ENCODE data around the gene FLOT2.
"Not testable (repeated sequence)": the region's sequence is repeated elsewhere in the genome, so short reads cannot be mapped to it uniquely, and the experiment has no call there.

The FLOT2 gene

DNA sequence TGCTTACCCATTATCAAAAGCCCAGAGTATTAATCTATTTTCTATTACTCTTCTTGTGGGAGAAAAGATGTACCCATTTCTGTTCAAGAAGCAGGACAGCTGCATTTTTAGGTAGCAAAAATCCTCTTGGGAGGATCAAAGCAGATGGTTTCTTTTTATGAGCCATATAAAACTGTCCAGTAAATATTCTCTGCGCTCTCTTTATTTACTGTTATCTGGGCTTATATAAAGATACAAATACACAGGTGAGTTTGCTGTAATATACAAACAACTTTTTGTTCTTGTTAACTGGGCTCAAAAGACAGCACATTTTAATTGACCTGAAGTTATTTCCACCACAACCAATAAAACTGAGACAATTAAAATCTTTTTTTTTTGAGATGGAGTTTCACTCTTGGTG, 43.7 kb upstream of the FLOT2 start:
- CTCF ChIA-PET: interaction anchor here (0.8 to 2.8 kb wide), 7 partner anchors 11 to 214 kb away, joined by 3 to 15 read pairs (median 3); no protein-coding TSS in a partner anchor
- no peak for DNase-seq (ENCODE audit: low read depth, low spot score)
- no peak for TF ChIP-seq CTCF (IDR thresholded peaks at IDR 0.05; ENCODE audit: insufficient read depth, low read length, missing control alignments)
- H3K4me3 ChIP-seq (ENCODE audit: low read depth, low read length): no peak overlapping the region
- POLR2A ChIA-PET: interaction anchor here (0.7 kb wide), 1 partner anchor 9 kb away, joined by 3 read pairs; no protein-coding TSS in a partner anchor

GRCh38 chr17:28940675-28941074, 43.1 kb upstream of the FLOT2 start:
- H3K4me3 ChIP-seq (ENCODE audit: low read depth, low read length): no peak overlapping the region
- DNase-seq (ENCODE audit: low read depth, low spot score): no peak
- ChIA-PET POLR2A (interaction anchor here (0.7 kb wide), 1 partner anchor 9 kb away, joined by 3 read pairs; no protein-coding TSS in a partner anchor), CTCF (interaction anchor here (0.8 to 2.8 kb wide), 5 partner anchors 11 to 213 kb away, joined by 3 to 11 read pairs (median 3); no protein-coding TSS in a partner anchor)
- TF ChIP-seq CTCF (IDR thresholded peaks at IDR 0.05; ENCODE audit: insufficient read depth, low read length, missing control alignments): no peak

DNA sequence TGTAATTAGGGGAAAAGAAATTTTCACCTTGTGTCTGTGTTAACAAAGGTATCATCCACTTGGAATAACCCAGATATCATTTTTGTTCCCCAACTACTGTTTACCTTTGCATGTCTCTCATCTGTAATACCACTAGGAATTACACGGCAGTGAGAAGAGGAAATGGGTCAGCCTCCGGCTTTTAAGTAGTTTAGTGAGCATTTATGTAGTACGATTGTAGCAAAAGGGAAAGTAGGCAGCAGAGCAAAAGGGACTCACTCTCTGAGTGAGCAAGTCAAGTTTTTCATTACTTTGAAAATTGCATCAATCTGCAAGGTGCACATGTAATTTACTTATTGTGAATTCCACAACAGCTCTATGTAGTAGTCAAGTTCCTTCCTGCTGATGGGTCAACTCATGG, 42.6 kb upstream of the FLOT2 start:
- TF ChIP-seq CTCF (IDR thresholded peaks at IDR 0.05; ENCODE audit: insufficient read depth, low read length, missing control alignments): no peak
- CTCF ChIA-PET: interaction anchor here (1.2 to 2.8 kb wide), 7 partner anchors 10 to 219 kb away, joined by 3 to 11 read pairs (median 4); partner anchors contain the start of gene DHRS13
- POLR2A ChIA-PET: no interaction called here
- H3K4me3 ChIP-seq (ENCODE audit: low read depth, low read length): no peak overlapping the region
- DNase-seq (ENCODE audit: low read depth, low spot score): no peak

DNA sequence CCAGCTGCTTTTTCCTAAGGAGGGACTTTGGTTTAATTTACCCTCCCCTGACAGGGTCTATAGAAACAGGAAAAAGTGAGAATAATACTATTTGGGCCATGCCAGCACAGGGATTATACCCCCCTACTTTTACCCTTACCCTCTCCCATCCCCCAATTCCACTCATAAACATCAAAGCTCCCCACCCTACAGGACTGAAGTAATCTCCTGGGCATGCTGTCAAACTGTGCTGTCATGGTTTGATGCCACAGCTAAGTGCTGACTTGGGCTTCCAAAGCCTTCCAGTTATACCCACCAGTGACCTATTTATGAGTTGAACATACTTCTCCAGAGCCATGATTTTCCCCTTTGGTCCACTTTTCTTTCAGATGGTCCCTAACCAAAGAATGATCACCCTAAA, 41.0 kb upstream of the FLOT2 start:
- H3K4me3 ChIP-seq (ENCODE audit: low read depth, low read length): no peak overlapping the region
- no peak for TF ChIP-seq CTCF (IDR thresholded peaks at IDR 0.05; ENCODE audit: insufficient read depth, low read length, missing control alignments)
- POLR2A ChIA-PET: no interaction called here
- DNase-seq (ENCODE audit: low read depth, low spot score): no peak
- CTCF ChIA-PET: interaction anchor here (1.0 to 2.8 kb wide), 7 partner anchors 9 to 281 kb away, joined by 3 to 11 read pairs (median 4); partner anchors contain the start of gene DHRS13

GRCh38 chr17:28937044-28937729, 39.7 kb upstream of the FLOT2 start:
- ChIA-PET POLR2A (no interaction called here), CTCF (interaction anchor here (0.9 to 1.7 kb wide), 6 partner anchors 10 to 173 kb away, joined by 3 to 9 read pairs (median 4); no protein-coding TSS in a partner anchor)
- DNase-seq (ENCODE audit: low read depth, low spot score): no peak
- no peak for TF ChIP-seq CTCF (IDR thresholded peaks at IDR 0.05; ENCODE audit: insufficient read depth, low read length, missing control alignments)
- no peak overlapping the region for H3K4me3 ChIP-seq (ENCODE audit: low read depth, low read length)

- H3K4me3 ChIP-seq (ENCODE audit: low read depth, low read length): no peak overlapping the region
- CTCF ChIA-PET: interaction anchor here (0.8 to 2.3 kb wide), 8 partner anchors 9 to 208 kb away, joined by 3 to 9 read pairs (median 4); partner anchors contain the start of gene NEK8
Observed at GRCh38 chr17:28935744-28936460, 38.4 kb upstream of the FLOT2 start.

GRCh38 chr17:28934508-28934907, 37.0 kb upstream of the FLOT2 start:
- ChIA-PET POLR2A (interaction anchor here (0.6 to 0.7 kb wide), 2 partner anchors 88 to 171 kb away, joined by 3 read pairs; no protein-coding TSS in a partner anchor), CTCF (interaction anchor here (0.8 to 2.3 kb wide), 9 partner anchors 11 to 207 kb away, joined by 3 to 9 read pairs (median 3); partner anchors contain the start of genes DHRS13 and NEK8)
- not testable (repeated sequence) for DNase-seq (ENCODE audit: low read depth, low spot score); H3K4me3 ChIP-seq (ENCODE audit: low read depth, low read length)

More at GRCh38 chr17:28935744-28936460, 38.4 kb upstream of the FLOT2 start:
- POLR2A ChIA-PET: no interaction called here
- DNase-seq (ENCODE audit: low read depth, low spot score): no peak
- no peak for TF ChIP-seq CTCF (IDR thresholded peaks at IDR 0.05; ENCODE audit: insufficient read depth, low read length, missing control alignments)
